Heart right ventricle (tissue), 16 donors: ENCODE measurements around the gene OSBPL10. TPM values are rescaled to one million over a fixed set of nuclear protein-coding genes. Genes with fewer than 3 reads are reported as not detected.

Experiments used
- ATAC-seq, 8 donors: fragments of 200-7000 bp; cut with Tn5 transposase; one replicate each; pipeline ENCODE4 v1.9.1; 2020; ENCODE audit warnings: mild to moderate bottlenecking in 8 of 8, moderate library complexity in 8 of 8, moderate number of reproducible peaks in 1 of 8
- DNase-seq, 2 donors: peaks; one replicate each; pipeline ENCODE4 v3.0.0-alpha.2; 2020
- H3K27ac ChIP-seq, 10 donors: fragments of 200-600 bp; sonication (generic) in 2 of 10; one replicate each; pipeline versions ENCODE4 v1.5.0 to v1.8.0; 2020 to 2022; ENCODE audit warnings: mild to moderate bottlenecking in 3 of 10
- H3K27me3 ChIP-seq, 7 donors: fragments of 200-600 bp; one replicate each; pipeline ENCODE4 v1.8.0; 2021 to 2022; ENCODE audit warnings: mild to moderate bottlenecking in 2 of 7
- H3K36me3 ChIP-seq, 9 donors: fragments of 200-600 bp; sonication (generic) in 1 of 9; one replicate each; pipeline versions ENCODE4 v1.5.0 to v1.8.0; 2020 to 2022; ENCODE audit warnings: mild to moderate bottlenecking in 2 of 9
- H3K4me1 ChIP-seq, 9 donors: fragments of 200-600 bp; sonication (generic) in 1 of 9; one replicate each; pipeline versions ENCODE4 v1.5.0 to v1.8.0; 2020 to 2022; ENCODE audit warnings: mild to moderate bottlenecking in 4 of 9
- H3K4me3 ChIP-seq, 10 donors: fragments of 200-600 bp; sonication (generic) in 2 of 10; one replicate each; pipeline versions ENCODE4 v1.5.0 to v1.8.0; 2020 to 2022; ENCODE audit warnings: mild to moderate bottlenecking in 7 of 10, moderate library complexity in 2 of 10
- H3K9me3 ChIP-seq, 11 donors: fragments of 200-600 bp in 10 of 11; sonication (generic) in 2 of 11; one replicate each; pipeline versions ENCODE4 v1.5.0 to v1.8.0; 2013 to 2022; ENCODE audit warnings: mild to moderate bottlenecking in 2 of 11, control low read depth in 1 of 11, moderate library complexity in 1 of 11
- WGBS, 2 donors: extraction: QIAGEN DNeasy Blood & Tissue Kit; methylation state at CpG; one replicate each; pipeline ENCODE4 v1.1.7; 2013; ENCODE audit warnings: inconsistent platforms in 1 of 2; 5-methylcytosine and 5-hydroxymethylcytosine counted together
- intact Hi-C, 10 donors: fragments of 100-400 bp; cut with DNase I; formaldehyde crosslinking; loops; one replicate each; pipeline versions ENCODE4 v1.11.1 to v1.14.2; 2022
- polyA plus RNA-seq, 2 donors: library from polyadenylated mRNA; stranded (reverse); fragments of 200-250 nt; gene quantifications; one replicate each; pipeline ENCODE4 v1.2.3, GENCODE V29; 2013
- total RNA-seq, 10 donors: library from RNA; stranded (reverse); fragmentation: NEBNext Ultra II Directional in 3 of 10; extraction: Animal tissue kit (Norgen Biotek cat#: 25700) in 3 of 10; gene quantifications; one replicate each; pipeline versions ENCODE4 v1.2.1 to v1.2.4, GENCODE V29; 2021 to 2023
- TF ChIP-seq, protein P1 (sequence below), 9 donors: fragments of 200-600 bp; sonication (generic) in 2 of 9; IDR thresholded peaks; one replicate each; pipeline versions ENCODE4 v1.5.0 to v1.8.0; 2021 to 2022; ENCODE audit warnings: antibody characterized with exemption in 9 of 9, mild to moderate bottlenecking in 5 of 9, moderate library complexity in 1 of 9
- donor health status: Arrhythmogenic right ventricular cardiomyopathy.
- donor health status: ischemic (EF 13 %, LVEDD 7.1; RV severe dilation, severe dysfunction).
- donor health status: healthy with polysubstance abuse.
- donor health status: DM: no; HTN: yes; CAD: no.
- donor health status: DM: no; HTN: no; CAD: no.
- donor health status: ischemic (EF 25% LVEDD 6.9; RV normal size, moderate dysfunction).
- donor health status: ischemic (EF 25% LVEDD 5.7; RV mildly dilated, moderate dysfunction).
- donor health status: healthy.
- donor health status: DM: yes; HTN: yes; CAD: no.
- donor health status: Ischemic cardiomyopathy.
- donor health status: ischemic (EF 35%, LVEDD 5.7; RV mildly dilated, moderate dysfunction).
- donor health status: nonischemic (EF 11% LVEDD 7.7; RV severe dilation, severe dysfunction).
- donor health status: DM: yes; HTN: yes; CAD: no.
- donor health status: PGD.
- donor health status: ischemic (EF 29% LVEDD 5.4; RV normal size, mild dysfunction).
- donor health status: nonischemic (EF 23%, LVEDD 6.1; RV moderate dilation, normal function).

OSBPL10 gene
- total and polyA plus RNA-seq, 12 donors = 1.2 to 8.5 (median 4.1) TPM

DNA sequence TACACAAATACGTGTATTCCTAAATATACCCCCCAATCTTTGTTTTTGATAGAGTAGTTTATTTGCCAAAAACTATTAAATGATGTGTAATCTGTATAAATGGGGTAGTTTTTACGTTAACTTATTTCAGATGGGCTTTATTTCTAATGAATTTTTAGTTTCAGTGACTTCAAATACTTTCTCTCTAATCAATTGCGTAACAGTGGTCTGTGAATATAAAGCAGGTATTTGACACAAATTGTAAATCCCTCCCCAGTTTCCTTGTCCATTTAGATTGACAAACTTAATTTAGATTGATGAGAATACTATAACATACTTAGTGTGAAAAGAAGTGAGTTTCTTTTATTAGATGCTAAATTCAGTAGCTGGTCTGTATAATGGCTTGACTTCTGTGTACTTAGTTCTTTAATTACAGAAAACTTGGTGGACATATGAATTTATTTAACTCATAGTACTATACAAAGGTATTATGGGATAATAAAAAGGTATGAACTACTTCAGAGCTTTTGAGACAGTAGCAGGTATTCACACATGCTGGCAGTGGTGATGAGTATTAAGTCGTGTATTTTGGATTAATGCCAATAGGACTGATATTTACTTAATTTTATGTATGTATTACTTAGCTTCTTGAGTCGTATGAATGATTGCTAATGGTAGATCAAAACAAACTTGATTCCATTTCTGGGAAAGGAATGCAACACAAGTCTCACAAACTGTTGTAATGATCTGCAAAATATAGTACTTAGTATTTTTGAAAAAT, 366.7 kb downstream of the OSBPL10 start:
- H3K36me3 ChIP-seq = peaks cover 0 to 30% (median 8%) of the 10 kb centered on the region in 9 donors
- no peaks in the 10 kb centered on the region for H3K9me3 ChIP-seq
- H3K27me3 ChIP-seq = no peaks in the 10 kb centered on the region
- intact Hi-C loops = loop anchor here in 8 of 10 donors (5.0 to 10.0 kb wide), 5 partner anchors 67 to 530 kb away; no protein-coding TSS in a partner anchor
- WGBS, 2 donors = 77 to 79% methylated on average over 5 of the region's 5 CpGs
- ATAC-seq (no peak), DNase-seq (no peak)
- peaks cover 0 to 26% (median 3%) of the 10 kb centered on the region in 9 donors for H3K4me1 ChIP-seq
- H3K4me3 ChIP-seq = no peak overlapping the region
- no peak overlapping the region for H3K27ac ChIP-seq
- TF ChIP-seq, protein P1, sequence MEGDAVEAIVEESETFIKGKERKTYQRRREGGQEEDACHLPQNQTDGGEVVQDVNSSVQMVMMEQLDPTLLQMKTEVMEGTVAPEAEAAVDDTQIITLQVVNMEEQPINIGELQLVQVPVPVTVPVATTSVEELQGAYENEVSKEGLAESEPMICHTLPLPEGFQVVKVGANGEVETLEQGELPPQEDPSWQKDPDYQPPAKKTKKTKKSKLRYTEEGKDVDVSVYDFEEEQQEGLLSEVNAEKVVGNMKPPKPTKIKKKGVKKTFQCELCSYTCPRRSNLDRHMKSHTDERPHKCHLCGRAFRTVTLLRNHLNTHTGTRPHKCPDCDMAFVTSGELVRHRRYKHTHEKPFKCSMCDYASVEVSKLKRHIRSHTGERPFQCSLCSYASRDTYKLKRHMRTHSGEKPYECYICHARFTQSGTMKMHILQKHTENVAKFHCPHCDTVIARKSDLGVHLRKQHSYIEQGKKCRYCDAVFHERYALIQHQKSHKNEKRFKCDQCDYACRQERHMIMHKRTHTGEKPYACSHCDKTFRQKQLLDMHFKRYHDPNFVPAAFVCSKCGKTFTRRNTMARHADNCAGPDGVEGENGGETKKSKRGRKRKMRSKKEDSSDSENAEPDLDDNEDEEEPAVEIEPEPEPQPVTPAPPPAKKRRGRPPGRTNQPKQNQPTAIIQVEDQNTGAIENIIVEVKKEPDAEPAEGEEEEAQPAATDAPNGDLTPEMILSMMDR (IDR thresholded peaks at IDR 0.05) = no peak

DNA sequence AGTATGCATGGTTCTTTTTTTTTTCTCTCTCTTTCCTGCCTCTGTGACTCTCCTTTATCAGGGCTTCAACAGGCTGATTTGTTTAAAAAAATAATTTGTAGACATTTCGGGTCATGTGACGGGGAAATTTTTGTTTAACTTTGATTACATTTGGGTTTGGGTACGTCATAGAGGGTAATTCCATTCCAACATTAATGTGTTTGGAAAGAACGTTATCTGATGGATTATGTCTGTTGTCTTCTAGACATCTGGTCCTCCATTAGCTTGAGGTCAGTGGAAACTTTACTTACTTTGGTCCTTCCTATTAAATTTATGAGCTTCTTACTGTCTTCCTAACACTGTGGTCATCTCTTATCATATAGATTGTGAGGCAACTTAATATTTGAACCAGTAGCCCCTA, 367.4 kb downstream of the OSBPL10 start:
- no peaks in the 10 kb centered on the region for H3K9me3 ChIP-seq
- peaks cover 0 to 23% (median 4%) of the 10 kb centered on the region in 9 donors for H3K36me3 ChIP-seq
- H3K27me3 ChIP-seq = no peaks in the 10 kb centered on the region
- H3K4me3 ChIP-seq = no peak overlapping the region
- H3K27ac ChIP-seq = no peak overlapping the region
- H3K4me1 ChIP-seq = peaks cover 0 to 26% (median 3%) of the 10 kb centered on the region in 9 donors
- TF ChIP-seq, protein P1 (IDR thresholded peaks at IDR 0.05) = no peak
- no peak for DNase-seq
- WGBS, 2 donors = 96% methylated on average over 4 of the region's 4 CpGs
- intact Hi-C loops = loop anchor here in 8 of 10 donors (5.0 to 10.0 kb wide), 5 partner anchors 66 to 531 kb away; no protein-coding TSS in a partner anchor
- no peak for ATAC-seq

DNA sequence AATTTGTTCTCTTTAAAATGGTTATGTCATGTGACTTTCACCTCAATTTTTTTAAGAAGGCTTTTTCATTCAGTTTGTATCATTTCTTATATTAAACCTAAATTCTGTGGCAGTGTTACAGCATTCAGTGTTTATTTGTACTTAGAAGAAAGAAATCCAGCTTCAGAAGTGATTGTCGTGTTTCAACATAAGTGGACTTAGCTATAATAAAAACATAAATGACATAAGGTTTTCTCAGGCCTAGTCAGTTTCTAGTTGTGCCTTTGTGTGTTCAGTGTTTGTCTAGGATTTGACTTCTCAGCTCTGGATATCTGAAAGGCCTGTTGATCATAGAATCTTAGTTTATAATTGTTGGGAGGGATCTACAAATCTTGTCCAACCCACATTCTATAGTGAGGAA, 367.9 kb downstream of the OSBPL10 start:
- intact Hi-C loops = loop anchor here in 8 of 10 donors (5.0 to 10.0 kb wide), 5 partner anchors 66 to 532 kb away; no protein-coding TSS in a partner anchor
- DNase-seq (no peak), ATAC-seq (no peak)
- H3K27ac ChIP-seq = no peak overlapping the region
- H3K36me3 ChIP-seq = peaks cover 0 to 18% (median 0%) of the 10 kb centered on the region in 9 donors
- H3K27me3 ChIP-seq = no peaks in the 10 kb centered on the region
- 87 to 90% methylated on average over 1 of the region's 1 CpG for WGBS, 2 donors
- no peaks in the 10 kb centered on the region for H3K9me3 ChIP-seq
- TF ChIP-seq, protein P1 (IDR thresholded peaks at IDR 0.05) = no peak
- no peak overlapping the region for H3K4me3 ChIP-seq
- peaks cover 0 to 24% (median 3%) of the 10 kb centered on the region in 9 donors for H3K4me1 ChIP-seq

Other genes starting within 250 kb of the OSBPL10 start
- gene ZNF860, start 488 bp upstream of the OSBPL10 start, total RNA-seq = under 1 TPM in 8 of 10 donors, not detected in 2; 0.07 to 0.28 (median 0.22) TPM
- gene ZNF860, start 488 bp upstream of the OSBPL10 start, polyA plus RNA-seq = under 1 TPM; 0.06 to 0.15 TPM
- 100 to 1,000 TPM; 120 to 349 (median 186) TPM for gene GPD1L, start 125.4 kb upstream of the OSBPL10 start, total RNA-seq
- gene GPD1L, start 125.4 kb upstream of the OSBPL10 start, polyA plus RNA-seq = 10 to 100 TPM; 71.0 to 83.2 TPM